GM21717 (cell line): ENCODE results near the gene TRMT112.
A peak's percentile ranks its signal among the peaks of the same experiment; 100 is the strongest.

Experiments used
- ATAC-seq: cut with Tn5 transposase; IDR thresholded peaks from one replicate; pipeline ENCODE4 v1.9.1; 2021; ENCODE audit warnings: mild to moderate bottlenecking, moderate library complexity; ENCODE audit not compliant: unreplicated experiment

The TRMT112 gene

DNA sequence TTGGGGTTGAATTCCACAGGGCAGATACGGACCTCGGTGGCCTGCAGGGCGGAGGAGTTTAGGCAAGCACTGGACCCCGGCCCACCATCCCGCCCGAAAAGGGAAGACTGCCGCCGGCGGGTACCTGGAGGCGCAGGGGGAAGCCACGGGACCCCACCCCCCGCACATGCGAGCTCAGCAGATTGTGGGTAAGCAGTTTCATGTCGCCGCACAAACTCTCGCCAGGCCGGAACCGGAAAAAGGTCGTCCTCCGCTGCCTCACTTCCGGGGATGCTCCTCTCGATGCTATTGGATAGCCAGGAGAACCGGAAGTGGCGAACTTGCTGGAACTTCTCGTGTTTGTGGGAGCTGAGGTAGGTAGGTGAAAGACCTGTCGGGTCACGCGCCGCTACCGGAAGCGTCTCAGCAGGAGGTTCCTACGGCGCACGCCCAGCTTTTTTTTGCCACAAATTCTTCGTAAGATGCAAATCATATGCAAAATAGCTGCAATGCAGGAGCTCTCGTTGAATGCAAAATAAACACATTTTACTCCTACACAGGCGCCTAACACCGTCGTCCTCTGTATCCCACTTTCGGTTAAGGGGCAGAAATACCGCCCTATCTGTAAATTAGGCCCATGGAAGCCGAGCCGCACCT is at the start of gene TRMT112:
Gene TRMT112, minus strand, starts transcription at position 235 of the 636 bp plus-strand sequence. Its CDS starts 33 bp downstream, at position 202.
- ATAC-seq, result peak; percentile 41

DNA sequence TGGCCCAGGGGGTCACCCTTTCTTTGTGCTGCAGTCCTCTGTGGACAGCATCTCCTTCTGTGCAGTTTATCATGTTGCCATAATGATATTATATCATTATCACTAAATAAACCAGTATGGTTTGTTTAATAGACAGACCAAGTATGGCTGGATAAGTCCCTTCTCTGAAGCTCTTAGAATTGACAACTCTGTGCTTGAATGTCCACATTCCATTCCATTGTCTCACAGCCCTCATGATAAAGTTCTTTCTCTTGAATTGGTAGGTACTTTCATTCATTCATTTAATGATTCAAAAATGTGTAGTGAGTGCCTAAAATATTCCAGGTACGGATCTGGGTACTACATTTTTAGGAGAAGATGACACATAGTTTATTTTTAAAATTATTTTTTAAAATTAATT is 49.4 kb upstream of the TRMT112 start:
- ATAC-seq, result no peak

DNA sequence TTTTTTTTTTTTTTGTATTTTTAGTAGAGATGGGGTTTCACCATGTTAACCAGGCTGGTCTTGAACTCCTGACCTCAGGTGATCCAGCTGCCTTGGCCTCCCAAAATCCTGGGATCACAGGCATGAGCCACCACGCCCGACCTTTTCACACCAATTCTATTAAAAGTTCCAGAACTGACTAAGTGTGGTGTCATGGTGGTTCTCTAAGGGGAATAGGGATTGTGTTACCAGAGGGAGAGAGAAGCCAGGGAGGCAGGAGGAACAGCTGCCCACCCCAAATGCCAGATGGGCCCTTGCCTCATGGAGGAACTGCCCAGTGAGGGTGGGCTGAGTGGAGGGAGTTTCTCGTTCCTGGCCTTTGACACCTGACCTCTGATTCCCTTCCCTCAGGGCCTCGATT is 47.6 kb upstream of the TRMT112 start:
- ATAC-seq, result no peak

DNA sequence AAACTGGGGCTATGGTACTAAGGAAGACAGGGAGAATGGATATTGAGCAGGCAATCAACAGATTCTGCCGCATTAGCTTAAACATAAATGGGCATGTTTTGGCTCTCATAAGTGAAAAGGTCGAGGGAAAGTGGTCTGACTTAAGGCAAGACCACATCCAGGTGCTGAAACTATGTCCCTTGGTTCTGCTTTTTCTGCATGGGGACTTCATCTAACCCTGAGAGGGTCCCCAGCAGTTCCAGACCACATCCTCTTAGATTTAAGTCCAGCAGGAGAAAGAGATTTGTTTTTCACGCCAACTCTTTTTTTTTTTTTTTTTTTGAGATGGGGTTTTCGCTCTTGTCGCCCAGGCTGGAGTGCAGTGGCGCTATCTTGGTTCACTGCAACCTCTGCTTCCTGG is 47.1 kb upstream of the TRMT112 start:
- ATAC-seq, result no peak

DNA sequence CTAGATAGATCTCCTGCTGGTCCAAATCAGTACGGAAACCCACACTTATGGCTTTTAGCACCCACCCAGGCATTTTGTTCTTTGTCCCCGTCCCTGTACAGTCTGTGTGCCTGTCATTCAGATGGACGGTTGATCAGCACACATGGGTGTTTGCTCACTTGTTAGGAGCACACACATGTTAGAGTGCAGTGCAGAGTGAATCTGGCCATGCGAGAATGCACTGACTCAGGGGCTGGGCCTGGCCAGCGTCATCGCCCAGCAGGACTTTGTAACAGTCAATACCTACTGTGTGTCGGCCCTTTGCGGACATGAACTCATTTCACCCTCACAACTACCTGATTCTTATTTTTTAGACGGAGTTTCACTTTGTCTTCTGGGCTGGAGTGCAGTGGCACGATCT is 45.0 kb upstream of the TRMT112 start:
- no peak for ATAC-seq

DNA sequence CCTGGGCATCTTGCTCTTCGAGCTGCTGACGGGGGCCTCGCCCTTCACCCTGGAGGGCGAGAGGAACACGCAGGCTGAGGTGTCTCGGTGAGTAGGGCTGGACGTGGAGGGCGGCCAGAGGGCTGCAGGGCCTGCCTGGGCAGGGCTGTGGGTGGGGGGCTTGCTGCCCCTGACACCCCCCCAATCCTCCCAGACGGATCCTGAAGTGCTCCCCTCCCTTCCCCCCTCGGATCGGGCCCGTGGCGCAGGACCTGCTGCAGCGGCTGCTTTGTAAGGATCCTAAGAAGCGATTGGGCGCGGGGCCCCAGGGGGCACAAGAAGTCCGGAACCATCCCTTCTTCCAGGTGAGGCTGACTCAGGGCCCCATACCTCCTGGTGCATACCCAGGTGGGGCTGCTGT is 44.3 kb upstream of the TRMT112 start:
- no peak for ATAC-seq

DNA sequence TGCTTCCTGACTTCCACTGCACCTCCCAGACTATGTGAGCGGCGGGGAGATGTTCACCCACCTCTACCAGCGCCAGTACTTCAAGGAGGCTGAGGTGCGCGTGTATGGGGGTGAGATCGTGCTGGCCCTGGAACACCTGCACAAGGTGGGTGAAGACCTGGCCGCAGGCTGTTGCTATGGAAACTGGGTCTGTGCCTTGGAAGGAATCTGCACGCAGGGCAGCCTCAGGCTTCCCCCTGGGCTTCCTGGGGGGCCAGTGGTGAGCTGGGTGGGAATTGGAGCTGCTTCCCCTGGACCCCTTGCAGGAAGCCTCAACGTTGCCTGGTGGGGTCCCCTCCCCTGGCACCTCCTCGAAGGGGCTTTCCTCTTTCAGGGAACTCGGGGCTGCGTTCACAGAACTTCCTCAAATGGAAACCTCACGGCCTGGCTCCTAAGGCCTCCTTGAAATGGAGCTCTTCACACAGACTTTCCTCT is 43.1 kb upstream of the TRMT112 start:
- no peak for ATAC-seq

DNA sequence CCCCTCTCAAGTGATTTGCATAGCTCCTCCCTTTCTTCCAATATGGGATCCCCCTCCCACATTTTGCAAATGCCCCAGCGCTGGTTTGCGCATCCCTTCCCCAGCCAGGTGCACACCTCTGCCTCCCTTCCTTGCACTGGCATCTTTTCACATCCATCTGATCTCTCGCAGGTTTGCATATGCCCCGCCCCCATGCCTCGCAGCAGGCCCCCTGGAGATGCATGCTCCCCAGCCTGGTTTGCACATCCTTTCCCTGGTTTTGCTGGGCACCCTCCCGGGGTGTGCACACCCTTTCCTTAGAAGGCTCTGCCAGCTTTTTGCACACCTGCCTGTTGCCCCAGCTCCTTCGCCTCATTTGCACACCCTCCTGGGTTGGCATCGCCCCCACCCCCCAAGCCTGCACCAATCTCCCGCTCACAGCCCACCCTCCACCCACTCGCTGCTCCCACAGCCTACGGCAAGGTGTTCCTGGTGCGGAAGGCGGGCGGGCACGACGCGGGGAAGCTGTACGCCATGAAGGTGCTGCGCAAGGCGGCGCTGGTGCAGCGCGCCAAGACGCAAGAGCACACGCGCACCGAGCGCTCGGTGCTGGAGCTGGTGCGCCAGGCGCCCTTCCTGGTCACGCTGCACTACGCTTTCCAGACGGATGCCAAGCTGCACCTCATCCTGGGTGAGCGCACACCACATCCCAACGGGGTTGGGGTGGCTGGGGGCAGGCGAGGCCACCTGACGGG is 42.5 kb upstream of the TRMT112 start:
- ATAC-seq, result no peak

DNA sequence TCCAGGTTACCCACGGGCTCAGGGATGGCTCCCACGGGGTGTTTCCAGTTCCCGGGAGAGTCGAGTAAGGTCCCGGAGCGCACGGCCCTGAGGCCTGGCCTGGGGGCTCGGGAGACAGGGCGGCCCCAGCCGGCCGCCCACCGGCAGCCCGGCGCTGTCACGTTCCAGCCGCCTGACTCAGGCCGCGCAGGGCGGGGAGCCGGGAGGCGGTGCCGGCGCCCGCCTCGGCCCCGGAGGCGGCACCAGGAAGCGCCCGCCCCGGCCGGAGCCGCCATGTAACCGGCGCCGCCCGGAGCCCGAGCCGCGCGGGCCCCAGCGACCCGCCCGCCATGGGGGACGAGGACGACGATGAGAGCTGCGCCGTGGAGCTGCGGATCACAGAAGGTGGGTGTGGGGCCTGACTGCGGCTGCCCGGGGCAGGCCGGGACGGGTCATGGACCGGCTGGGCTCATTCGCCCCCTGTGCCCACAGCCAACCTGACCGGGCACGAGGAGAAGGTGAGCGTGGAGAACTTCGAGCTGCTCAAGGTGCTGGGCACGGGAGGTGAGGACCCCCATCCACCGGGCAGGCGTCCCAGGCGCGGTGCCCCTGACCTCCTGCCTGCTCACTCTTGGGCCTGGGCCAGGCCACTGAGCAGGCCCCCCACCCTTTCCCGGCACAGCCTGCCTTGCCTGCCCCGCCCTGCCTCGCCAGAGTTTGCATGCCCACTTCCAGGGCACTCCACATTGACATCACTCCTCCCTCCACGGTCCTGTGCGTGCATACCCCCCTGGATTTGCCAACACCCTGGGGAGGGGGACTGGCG is 41.8 kb upstream of the TRMT112 start, which contains the start of gene RPS6KA4:
Gene RPS6KA4, plus strand, starts transcription at position 256 of the 805 bp plus-strand sequence. Its CDS starts 74 bp downstream, at position 330.
- ATAC-seq, result no peak

DNA sequence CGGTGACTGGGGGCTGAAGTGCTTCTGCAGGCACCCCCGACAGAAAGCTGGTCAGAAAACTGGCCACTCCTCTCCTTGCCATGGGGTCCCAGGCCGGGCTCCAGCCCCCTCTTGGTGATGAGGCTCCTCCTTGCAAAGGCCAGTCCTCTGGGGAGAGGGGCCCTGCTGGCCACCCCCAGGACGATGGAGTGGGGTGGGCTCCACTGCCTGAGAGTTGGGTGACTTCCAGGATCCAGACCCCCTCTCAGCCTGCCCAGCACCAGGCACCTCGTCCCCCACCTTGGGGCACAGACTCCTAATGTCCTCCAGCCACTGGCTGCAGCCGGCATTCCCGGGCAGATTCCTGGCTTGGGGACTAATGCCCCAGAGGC is 41.2 kb upstream of the TRMT112 start:
- no peak for ATAC-seq

DNA sequence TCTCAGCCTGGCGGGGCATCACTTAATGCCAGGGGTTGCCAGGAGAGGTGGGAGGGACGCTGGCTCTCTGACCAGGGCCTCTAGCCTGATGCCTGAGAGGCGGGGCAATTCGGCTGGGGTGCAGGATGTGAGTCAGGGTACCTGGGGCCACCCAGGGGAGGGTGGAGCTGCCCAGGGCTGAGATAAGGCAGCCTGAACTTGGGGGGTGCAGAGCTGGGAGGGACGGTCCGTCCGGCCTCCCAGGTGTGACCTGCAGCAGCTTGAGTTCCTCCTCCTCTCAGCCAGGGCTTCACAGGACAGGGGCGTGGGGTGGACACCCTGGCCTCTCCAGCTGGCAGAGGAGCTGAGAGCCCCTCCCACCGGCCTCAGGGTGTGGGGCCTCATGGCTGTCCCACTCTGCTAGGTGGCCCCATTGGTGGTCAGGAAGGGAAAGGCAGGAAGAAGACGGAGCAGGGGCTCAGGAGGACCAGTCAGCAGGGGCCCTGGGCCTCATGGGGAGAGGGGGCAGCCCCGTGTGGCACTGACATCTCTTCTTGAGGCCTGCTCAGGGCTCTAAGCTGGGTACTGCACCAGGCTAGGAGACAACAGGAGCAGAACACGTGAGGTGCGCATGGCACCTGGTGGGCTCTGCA is 40.7 kb upstream of the TRMT112 start:
- no peak for ATAC-seq

DNA sequence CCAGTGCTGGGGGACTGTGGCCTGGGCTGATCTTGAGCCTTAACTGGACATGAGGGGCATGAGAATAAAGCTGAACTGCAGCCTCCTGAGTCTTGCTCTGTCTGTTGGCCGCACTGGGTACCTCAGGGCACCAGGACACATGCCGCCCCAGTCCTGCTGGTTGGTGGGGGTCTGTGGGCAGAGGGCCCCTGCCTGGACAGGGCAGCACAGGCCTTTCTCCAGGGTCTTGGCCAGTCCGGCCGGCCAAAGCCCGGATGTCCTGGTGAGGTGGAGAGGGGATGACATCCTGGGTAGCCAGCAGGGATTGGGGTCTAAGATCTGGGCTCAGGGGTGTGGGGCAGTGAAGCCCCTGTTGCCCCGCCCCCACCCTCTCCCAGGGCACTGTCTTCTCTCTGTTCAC is 40.1 kb upstream of the TRMT112 start:
- ATAC-seq, result no peak

DNA sequence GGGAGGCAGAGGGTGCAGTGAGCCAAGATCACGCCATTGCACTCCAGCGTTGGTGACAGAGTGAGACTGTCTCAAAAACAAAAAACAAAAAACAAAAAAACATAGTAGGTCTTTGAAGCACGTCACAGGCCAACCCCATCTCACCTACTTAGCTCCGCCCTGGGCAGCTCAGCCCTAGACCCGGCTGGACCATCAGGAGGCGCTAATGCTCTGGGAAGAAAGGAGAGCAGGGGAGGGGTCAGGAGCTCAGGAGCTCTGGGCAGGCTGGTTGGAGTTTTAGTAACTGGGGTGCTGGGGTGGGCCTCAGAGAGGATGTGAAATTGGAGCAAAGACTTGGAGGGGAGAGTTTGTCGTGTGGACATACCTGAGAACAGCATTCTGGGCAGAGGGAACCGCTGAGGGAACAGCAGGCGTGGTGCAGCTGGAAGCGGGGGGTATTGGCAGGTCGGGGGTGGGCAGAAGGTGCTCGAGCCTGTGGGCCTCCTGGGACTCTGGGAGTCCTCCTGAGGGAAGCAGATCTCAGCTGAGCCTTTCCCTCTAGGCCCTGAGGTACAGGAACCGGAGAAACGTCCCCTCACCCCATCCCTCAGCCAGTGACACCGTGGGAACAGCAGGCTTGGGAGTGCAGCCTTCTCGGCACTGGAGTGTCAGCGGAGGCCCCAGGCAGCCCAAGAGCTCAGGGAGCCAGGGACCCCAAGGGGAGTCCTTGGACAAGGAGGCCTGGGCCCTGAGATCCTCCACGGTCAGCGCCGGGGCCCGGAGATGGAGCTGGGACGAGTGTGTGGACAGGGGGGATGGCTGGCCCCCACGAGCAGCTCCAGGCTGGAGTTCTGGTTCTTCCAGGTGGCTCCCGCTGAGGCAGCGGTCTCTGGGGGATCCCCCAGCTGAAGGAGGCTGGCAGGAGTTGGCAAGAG is 39.4 kb upstream of the TRMT112 start:
- ATAC-seq, result no peak

DNA sequence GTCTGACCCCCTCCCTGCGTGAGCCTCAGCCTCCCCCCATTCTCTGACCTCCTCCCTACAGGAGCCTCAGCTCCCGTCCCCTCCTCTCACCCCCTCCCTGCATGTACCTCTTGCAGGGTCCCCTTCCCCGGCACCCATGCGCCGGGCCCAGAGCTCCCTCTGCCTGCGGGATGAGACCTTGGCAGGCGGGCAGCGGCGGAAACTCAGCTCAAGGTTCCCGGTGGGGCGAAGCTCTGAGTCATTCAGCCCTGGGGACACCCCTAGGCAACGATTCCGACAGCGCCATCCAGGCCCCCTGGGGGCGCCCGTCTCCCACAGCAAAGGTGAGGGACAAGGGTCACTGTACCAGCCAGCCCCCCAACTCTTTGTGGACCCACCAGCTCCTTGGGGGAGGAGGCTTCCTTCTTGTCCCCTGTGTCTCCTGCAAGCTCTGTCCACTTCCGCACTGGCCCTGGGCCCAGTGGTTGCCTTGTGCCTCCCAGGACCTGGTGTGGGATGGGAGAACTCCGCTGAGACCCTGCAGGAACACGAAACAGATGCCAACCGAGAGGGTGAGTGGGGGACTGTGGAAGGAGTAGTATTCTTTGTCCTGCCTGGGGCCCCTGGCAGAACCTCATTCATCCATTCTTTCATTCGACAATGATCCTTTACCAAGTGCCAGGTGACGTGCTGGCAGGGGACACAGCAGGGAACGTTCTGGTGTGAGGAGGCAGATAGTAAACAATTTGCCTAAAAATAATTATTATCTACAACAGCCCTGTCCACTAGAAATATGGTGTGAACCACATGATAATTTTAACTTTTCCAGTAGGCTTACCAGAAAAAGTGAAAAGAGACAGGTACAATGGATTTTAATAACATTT is 38.0 kb upstream of the TRMT112 start:
- ATAC-seq, result no peak

DNA sequence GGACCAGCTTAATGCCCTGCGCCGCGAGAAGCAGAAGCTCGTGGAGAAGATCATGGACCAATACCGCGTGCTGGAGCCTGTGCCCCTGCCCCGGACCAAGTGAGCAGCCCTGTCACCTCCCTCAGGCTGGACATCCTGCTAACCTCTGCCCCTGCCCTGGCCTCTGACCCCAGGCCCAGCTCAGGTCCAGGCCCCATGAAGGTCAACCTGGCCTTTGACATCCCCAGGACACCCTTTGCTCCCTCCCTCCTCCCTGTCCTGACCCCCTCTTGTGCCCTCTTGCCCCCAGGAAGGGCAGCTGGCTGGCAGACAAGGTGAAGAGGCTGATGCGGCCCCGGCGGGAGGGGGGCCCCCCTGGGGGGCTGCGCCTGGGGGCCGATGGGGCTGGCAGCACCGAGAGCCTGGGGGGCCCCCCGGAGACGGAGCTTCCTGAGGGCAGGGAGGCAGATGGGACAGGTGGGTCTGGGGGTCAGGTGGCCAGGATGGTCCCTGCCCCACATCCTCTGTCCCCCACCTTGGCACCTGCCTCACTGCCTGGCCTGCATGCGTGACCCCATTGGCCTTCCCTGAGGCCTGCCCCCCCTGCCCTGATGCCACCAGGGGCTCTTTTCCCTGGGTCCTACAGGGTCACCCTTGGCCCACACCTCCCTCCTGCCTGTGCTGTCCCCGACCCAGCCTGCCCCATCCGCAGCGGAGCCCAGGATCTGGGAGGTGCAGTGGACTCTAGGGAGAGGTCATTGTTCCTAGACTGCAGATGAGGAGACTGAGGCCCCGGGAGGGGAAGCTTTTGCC is 36.6 kb upstream of the TRMT112 start:
- no peak for ATAC-seq

DNA sequence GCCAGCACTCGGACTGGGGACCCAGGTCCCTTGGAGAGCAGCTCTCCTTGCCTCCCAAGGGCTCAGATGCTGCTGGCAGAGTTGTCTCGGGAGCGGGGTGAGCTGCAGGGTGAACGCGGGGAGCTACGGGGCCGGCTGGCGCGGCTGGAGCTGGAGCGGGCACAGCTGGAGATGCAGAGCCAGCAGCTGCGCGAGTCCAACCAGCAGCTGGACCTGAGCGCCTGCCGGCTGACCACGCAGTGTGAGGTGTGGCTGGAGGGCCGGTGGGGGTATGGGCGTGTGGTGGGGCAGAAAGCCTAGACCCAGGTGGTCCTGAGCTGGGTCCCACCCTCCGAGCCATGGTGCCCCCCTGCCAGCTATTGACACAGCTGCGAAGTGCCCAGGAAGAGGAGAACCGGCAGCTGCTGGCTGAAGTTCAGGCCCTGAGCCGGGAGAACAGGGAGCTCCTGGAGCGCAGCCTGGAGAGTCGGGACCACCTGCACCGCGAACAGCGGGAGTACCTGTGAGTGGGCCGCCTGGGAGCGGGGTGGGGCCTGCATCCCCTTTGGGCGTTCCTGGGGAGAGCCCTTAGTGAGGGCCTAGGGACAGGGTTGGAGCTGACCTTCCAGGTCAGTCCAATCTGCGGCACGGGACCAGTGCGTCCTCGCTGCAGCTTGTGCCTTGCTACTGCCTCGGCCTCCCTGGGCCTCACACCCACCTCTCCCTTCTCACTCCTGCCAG is 35.8 kb upstream of the TRMT112 start:
- no peak for ATAC-seq

DNA sequence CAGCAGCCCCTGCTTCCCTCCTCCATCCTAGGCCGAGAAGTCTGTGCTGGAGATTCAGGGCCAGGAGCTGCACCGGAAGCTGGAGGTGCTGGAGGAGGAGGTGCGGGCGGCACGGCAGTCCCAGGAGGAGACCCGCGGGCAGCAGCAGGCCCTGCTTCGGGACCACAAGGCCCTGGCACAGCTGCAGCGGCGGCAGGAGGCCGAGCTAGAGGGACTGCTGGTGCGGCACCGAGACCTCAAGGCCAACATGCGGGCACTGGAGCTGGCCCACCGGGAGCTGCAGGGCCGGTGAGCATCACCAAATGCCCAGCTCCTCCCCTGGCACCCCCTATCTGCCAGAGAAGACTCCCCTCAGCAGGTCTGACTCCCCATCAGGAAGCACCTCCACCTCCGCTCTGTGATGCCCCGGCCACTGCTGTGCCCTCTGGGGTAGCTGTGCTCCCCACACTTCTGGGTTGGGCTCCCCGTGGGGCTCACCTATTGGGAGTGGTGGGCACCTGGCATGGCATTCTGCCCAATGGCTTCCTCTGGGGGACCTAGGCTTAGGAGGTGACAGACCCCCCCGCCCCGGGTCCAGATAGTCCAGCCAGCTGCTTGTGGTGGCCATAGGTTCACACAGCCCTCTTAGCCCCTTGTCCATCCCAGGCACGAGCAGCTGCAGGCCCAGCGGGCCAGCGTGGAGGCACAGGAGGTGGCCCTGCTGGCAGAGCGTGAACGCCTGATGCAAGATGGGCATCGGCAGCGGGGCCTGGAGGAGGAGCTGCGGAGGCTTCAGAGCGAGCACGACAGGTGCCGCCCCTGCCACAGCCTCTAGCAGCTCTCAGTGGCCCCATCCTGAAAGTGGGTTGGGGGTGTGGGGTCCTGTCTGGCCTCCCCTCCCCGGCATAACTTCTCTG is 35.0 kb upstream of the TRMT112 start:
- ATAC-seq, result no peak
